GM19395 (cell line): Measurements from ENCODE around the gene PNPLA3.

Experiments
- ATAC-seq: cut with Tn5 transposase; IDR thresholded peaks from one replicate; pipeline ENCODE4 v1.9.1; 2021; ENCODE audit warnings: mild to moderate bottlenecking, moderate library complexity; ENCODE audit not compliant: unreplicated experiment

Gene PNPLA3

GRCh38 chr22:43955883-43956782 is 32.5 kb downstream of the PNPLA3 start:
- ATAC-seq: no peak

GRCh38 chr22:43956805-43957463 is 33.3 kb downstream of the PNPLA3 start:
- no peak for ATAC-seq

- no peak for ATAC-seq
Observed at GRCh38 chr22:43957871-43958270, 34.3 kb downstream of the PNPLA3 start.

- no peak for ATAC-seq
Observed at GRCh38 chr22:43964314-43964857, 40.8 kb downstream of the PNPLA3 start.

- no peak for ATAC-seq
Observed at GRCh38 chr22:43967069-43967468, 43.5 kb downstream of the PNPLA3 start.

GRCh38 chr22:43968614-43969013 is 45.0 kb downstream of the PNPLA3 start:
- ATAC-seq: no peak

- no peak for ATAC-seq
Observed at GRCh38 chr22:43969021-43969878, 45.6 kb downstream of the PNPLA3 start.

- ATAC-seq: no peak
Observed at GRCh38 chr22:43969989-43970755, 46.6 kb downstream of the PNPLA3 start.

- ATAC-seq: no peak
Observed at GRCh38 chr22:43971112-43971511, 47.5 kb downstream of the PNPLA3 start.

GRCh38 chr22:43972931-43973462 is 49.4 kb downstream of the PNPLA3 start:
- no peak for ATAC-seq

- ATAC-seq: no peak
Observed at GRCh38 chr22:43974028-43974545, 50.5 kb downstream of the PNPLA3 start.

GRCh38 chr22:43975041-43975440 is 51.4 kb downstream of the PNPLA3 start:
- no peak for ATAC-seq

GRCh38 chr22:43976861-43977795 is 53.5 kb downstream of the PNPLA3 start:
- no peak for ATAC-seq

GRCh38 chr22:43978558-43978957 is 55.0 kb downstream of the PNPLA3 start:
- ATAC-seq: no peak

- ATAC-seq: no peak
Observed at GRCh38 chr22:43980579-43980978, 57.0 kb downstream of the PNPLA3 start.

GRCh38 chr22:43980996-43981395 is 57.4 kb downstream of the PNPLA3 start:
- ATAC-seq: no peak

- ATAC-seq: no peak
Observed at GRCh38 chr22:43983808-43984207, 60.2 kb downstream of the PNPLA3 start.

- ATAC-seq: no peak
Observed at GRCh38 chr22:43985532-43985931, 61.9 kb downstream of the PNPLA3 start.
